Measurements from ENCODE around the gene S1PR4.

DNA sequence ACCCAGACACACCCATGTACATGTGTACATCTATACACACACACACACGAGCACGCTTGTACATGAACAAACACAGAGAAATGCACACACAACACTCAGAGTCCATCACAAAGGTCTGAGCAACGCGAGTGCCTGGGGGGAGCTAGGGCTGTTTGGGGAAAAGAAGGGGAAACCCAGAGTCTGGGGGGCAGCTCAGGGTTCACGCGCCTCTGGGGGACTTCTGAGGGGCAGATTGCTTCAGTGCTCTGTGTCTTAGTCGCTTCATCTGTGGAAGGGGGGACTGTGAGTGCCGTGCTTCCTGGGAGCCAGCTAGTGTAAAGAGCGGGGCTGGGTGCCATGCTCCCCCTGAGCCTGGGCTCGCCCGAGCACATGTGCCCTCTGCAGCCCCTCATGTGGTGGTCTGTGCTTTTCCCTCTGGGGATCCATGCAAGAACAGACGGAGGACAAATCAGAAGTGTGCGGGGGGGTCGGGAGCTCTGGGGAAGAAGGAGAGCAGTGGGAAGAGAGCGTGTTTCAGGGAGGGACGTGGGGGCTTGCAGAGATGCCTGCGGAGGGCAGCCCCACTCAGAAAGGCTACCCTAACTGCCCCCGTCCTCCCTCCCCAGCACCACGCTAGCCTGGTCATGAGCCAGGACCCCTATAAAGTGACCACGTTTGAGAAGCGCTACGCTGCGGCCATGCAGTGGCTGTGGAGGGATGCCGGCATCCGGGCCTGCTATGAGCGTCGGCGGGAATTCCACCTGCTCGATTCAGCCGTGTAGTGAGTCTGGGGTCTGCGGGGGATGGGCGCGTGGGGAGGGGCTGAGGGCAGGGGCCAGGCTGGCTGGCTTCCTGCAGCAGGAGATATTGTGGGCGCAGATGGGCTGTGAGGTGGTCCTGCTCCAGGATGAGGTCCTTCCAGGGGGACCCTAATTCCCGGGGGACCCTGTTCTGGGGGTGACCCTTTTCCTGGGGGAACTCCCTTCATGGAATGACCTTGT lies 28.8 kb upstream of the S1PR4 start:
- TF ChIP-seq EZH2 (conservative IDR thresholded peaks at IDR 0.05; ENCODE audit: low read depth, low read length) (no peak), ONECUT2 (CRISPR knock-in tag; IDR thresholded peaks at IDR 0.05) (no peak), ZNF589 (CRISPR knock-in tag; conservative IDR thresholded peaks at IDR 0.05) (no peak), ZNF883 (CRISPR knock-in tag; IDR thresholded peaks at IDR 0.05; ENCODE audit: not compliant biosample characterization) (no peak), ZBTB42 (CRISPR knock-in tag; IDR thresholded peaks at IDR 0.05) (no peak)
- TF ChIP-seq, protein P1, sequence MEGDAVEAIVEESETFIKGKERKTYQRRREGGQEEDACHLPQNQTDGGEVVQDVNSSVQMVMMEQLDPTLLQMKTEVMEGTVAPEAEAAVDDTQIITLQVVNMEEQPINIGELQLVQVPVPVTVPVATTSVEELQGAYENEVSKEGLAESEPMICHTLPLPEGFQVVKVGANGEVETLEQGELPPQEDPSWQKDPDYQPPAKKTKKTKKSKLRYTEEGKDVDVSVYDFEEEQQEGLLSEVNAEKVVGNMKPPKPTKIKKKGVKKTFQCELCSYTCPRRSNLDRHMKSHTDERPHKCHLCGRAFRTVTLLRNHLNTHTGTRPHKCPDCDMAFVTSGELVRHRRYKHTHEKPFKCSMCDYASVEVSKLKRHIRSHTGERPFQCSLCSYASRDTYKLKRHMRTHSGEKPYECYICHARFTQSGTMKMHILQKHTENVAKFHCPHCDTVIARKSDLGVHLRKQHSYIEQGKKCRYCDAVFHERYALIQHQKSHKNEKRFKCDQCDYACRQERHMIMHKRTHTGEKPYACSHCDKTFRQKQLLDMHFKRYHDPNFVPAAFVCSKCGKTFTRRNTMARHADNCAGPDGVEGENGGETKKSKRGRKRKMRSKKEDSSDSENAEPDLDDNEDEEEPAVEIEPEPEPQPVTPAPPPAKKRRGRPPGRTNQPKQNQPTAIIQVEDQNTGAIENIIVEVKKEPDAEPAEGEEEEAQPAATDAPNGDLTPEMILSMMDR (CRISPR knock-in tag; IDR thresholded peaks at IDR 0.05), result no peak
- TF ChIP-seq, protein P2, sequence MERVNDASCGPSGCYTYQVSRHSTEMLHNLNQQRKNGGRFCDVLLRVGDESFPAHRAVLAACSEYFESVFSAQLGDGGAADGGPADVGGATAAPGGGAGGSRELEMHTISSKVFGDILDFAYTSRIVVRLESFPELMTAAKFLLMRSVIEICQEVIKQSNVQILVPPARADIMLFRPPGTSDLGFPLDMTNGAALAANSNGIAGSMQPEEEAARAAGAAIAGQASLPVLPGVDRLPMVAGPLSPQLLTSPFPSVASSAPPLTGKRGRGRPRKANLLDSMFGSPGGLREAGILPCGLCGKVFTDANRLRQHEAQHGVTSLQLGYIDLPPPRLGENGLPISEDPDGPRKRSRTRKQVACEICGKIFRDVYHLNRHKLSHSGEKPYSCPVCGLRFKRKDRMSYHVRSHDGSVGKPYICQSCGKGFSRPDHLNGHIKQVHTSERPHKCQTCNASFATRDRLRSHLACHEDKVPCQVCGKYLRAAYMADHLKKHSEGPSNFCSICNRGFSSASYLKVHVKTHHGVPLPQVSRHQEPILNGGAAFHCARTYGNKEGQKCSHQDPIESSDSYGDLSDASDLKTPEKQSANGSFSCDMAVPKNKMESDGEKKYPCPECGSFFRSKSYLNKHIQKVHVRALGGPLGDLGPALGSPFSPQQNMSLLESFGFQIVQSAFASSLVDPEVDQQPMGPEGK (CRISPR knock-in tag; IDR thresholded peaks at IDR 0.05), result no peak
- TF ChIP-seq, protein P3, sequence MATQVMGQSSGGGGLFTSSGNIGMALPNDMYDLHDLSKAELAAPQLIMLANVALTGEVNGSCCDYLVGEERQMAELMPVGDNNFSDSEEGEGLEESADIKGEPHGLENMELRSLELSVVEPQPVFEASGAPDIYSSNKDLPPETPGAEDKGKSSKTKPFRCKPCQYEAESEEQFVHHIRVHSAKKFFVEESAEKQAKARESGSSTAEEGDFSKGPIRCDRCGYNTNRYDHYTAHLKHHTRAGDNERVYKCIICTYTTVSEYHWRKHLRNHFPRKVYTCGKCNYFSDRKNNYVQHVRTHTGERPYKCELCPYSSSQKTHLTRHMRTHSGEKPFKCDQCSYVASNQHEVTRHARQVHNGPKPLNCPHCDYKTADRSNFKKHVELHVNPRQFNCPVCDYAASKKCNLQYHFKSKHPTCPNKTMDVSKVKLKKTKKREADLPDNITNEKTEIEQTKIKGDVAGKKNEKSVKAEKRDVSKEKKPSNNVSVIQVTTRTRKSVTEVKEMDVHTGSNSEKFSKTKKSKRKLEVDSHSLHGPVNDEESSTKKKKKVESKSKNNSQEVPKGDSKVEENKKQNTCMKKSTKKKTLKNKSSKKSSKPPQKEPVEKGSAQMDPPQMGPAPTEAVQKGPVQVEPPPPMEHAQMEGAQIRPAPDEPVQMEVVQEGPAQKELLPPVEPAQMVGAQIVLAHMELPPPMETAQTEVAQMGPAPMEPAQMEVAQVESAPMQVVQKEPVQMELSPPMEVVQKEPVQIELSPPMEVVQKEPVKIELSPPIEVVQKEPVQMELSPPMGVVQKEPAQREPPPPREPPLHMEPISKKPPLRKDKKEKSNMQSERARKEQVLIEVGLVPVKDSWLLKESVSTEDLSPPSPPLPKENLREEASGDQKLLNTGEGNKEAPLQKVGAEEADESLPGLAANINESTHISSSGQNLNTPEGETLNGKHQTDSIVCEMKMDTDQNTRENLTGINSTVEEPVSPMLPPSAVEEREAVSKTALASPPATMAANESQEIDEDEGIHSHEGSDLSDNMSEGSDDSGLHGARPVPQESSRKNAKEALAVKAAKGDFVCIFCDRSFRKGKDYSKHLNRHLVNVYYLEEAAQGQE (IDR thresholded peaks at IDR 0.05; ENCODE audit: borderline replicate concordance in 1 of 2, low read depth in 1 of 2, low read length in 2 of 2), result no peak
- TF ChIP-seq, protein P4, sequence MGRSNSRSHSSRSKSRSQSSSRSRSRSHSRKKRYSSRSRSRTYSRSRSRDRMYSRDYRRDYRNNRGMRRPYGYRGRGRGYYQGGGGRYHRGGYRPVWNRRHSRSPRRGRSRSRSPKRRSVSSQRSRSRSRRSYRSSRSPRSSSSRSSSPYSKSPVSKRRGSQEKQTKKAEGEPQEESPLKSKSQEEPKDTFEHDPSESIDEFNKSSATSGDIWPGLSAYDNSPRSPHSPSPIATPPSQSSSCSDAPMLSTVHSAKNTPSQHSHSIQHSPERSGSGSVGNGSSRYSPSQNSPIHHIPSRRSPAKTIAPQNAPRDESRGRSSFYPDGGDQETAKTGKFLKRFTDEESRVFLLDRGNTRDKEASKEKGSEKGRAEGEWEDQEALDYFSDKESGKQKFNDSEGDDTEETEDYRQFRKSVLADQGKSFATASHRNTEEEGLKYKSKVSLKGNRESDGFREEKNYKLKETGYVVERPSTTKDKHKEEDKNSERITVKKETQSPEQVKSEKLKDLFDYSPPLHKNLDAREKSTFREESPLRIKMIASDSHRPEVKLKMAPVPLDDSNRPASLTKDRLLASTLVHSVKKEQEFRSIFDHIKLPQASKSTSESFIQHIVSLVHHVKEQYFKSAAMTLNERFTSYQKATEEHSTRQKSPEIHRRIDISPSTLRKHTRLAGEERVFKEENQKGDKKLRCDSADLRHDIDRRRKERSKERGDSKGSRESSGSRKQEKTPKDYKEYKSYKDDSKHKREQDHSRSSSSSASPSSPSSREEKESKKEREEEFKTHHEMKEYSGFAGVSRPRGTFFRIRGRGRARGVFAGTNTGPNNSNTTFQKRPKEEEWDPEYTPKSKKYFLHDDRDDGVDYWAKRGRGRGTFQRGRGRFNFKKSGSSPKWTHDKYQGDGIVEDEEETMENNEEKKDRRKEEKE (IDR thresholded peaks at IDR 0.05), result no peak

Data from HepG2 (cell line).